ENCODE data around the gene ABCB11. TPM values are rescaled to one million over a fixed set of nuclear protein-coding genes. Genes with fewer than 3 reads are reported as not detected.

ABCB11 gene
- polyA plus RNA-seq, 1 donor, result 5.3 TPM

- 67% methylated on average over 1 of the region's 2 CpGs for WGBS (ENCODE audit: insufficient coverage, low lambda C conversion rate)
- Histone ChIP-seq H3K27me3 (ENCODE audit: control insufficient read depth, insufficient read depth, low read length) (no peaks in the 10 kb centered on the region), H3K4me3 (ENCODE audit: low read length) (no peak overlapping the region), H3K36me3 (ENCODE audit: control insufficient read depth, insufficient read depth, low read length) (no peaks in the 10 kb centered on the region), H3K27ac (ENCODE audit: low read length) (no peak overlapping the region), H3K9me3 (ENCODE audit: control insufficient read depth, low read depth, low read length) (no peaks in the 10 kb centered on the region), H3K4me1 (ENCODE audit: control insufficient read depth, insufficient read depth, low read length) (peaks cover 5% of the 10 kb centered on the region)
- no peak for DNase-seq
Observed at GRCh38 chr2:168974428-168974827, 56.7 kb downstream of the ABCB11 start.

- Histone ChIP-seq H3K4me3 (ENCODE audit: low read length) (no peak overlapping the region), H3K27me3 (ENCODE audit: control insufficient read depth, insufficient read depth, low read length) (no peaks in the 10 kb centered on the region), H3K27ac (ENCODE audit: low read length) (no peak overlapping the region), H3K4me1 (ENCODE audit: control insufficient read depth, insufficient read depth, low read length) (peaks cover 5% of the 10 kb centered on the region), H3K9me3 (ENCODE audit: control insufficient read depth, low read depth, low read length) (no peaks in the 10 kb centered on the region), H3K36me3 (ENCODE audit: control insufficient read depth, insufficient read depth, low read length) (no peaks in the 10 kb centered on the region)
- WGBS (ENCODE audit: insufficient coverage, low lambda C conversion rate), result no CpG with 5 or more reads among the region's 3 CpGs
- DNase-seq, result no peak
Observed at GRCh38 chr2:168971261-168971660, 59.9 kb downstream of the ABCB11 start.

- no peaks in the 10 kb centered on the region for H3K9me3 ChIP-seq (ENCODE audit: control insufficient read depth, low read depth, low read length)
Observed at GRCh38 chr2:168970711-168971233, 60.4 kb downstream of the ABCB11 start.

GRCh38 chr2:168969865-168970264, 61.3 kb downstream of the ABCB11 start:
- no CpG with 5 or more reads among the region's 2 CpGs for WGBS (ENCODE audit: insufficient coverage, low lambda C conversion rate)
- Histone ChIP-seq H3K4me3 (ENCODE audit: low read length) (no peak overlapping the region), H3K27ac (ENCODE audit: low read length) (no peak overlapping the region), H3K9me3 (ENCODE audit: control insufficient read depth, low read depth, low read length) (no peaks in the 10 kb centered on the region), H3K4me1 (ENCODE audit: control insufficient read depth, insufficient read depth, low read length) (no peaks in the 10 kb centered on the region), H3K27me3 (ENCODE audit: control insufficient read depth, insufficient read depth, low read length) (no peaks in the 10 kb centered on the region), H3K36me3 (ENCODE audit: control insufficient read depth, insufficient read depth, low read length) (no peaks in the 10 kb centered on the region)
- no peak for DNase-seq

More at GRCh38 chr2:168970711-168971233, 60.4 kb downstream of the ABCB11 start:
- peaks cover under 1% of the 10 kb centered on the region for H3K4me1 ChIP-seq (ENCODE audit: control insufficient read depth, insufficient read depth, low read length)
- no peak for DNase-seq
- H3K27ac ChIP-seq (ENCODE audit: low read length), result peak overlapping the region; percentile 16
- H3K4me3 ChIP-seq (ENCODE audit: low read length), result no peak overlapping the region
- H3K27me3 ChIP-seq (ENCODE audit: control insufficient read depth, insufficient read depth, low read length), result no peaks in the 10 kb centered on the region
- H3K36me3 ChIP-seq (ENCODE audit: control insufficient read depth, insufficient read depth, low read length), result no peaks in the 10 kb centered on the region

GRCh38 chr2:168968342-168968741, 62.8 kb downstream of the ABCB11 start:
- no peak overlapping the region for H3K4me3 ChIP-seq (ENCODE audit: low read length)
- DNase-seq, result no peak
- WGBS (ENCODE audit: insufficient coverage, low lambda C conversion rate), result 71% methylated on average over 1 of the region's 2 CpGs
- H3K4me1 ChIP-seq (ENCODE audit: control insufficient read depth, insufficient read depth, low read length), result no peaks in the 10 kb centered on the region
- no peaks in the 10 kb centered on the region for H3K9me3 ChIP-seq (ENCODE audit: control insufficient read depth, low read depth, low read length)
- no peak overlapping the region for H3K27ac ChIP-seq (ENCODE audit: low read length)
- no peaks in the 10 kb centered on the region for H3K36me3 ChIP-seq (ENCODE audit: control insufficient read depth, insufficient read depth, low read length)
- no peaks in the 10 kb centered on the region for H3K27me3 ChIP-seq (ENCODE audit: control insufficient read depth, insufficient read depth, low read length)

- peak in 1 of 2 donors; percentile 25 for DNase-seq
- WGBS (ENCODE audit: insufficient coverage, low lambda C conversion rate), result no CpG with 5 or more reads among the region's 3 CpGs
- Histone ChIP-seq H3K4me1 (ENCODE audit: control insufficient read depth, insufficient read depth, low read length) (no peaks in the 10 kb centered on the region), H3K27ac (ENCODE audit: low read length) (no peak overlapping the region), H3K9me3 (ENCODE audit: control insufficient read depth, low read depth, low read length) (no peaks in the 10 kb centered on the region), H3K36me3 (ENCODE audit: control insufficient read depth, insufficient read depth, low read length) (no peaks in the 10 kb centered on the region), H3K27me3 (ENCODE audit: control insufficient read depth, insufficient read depth, low read length) (no peaks in the 10 kb centered on the region), H3K4me3 (ENCODE audit: low read length) (no peak overlapping the region)
Observed at GRCh38 chr2:168964251-168964807, 66.8 kb downstream of the ABCB11 start.

- Histone ChIP-seq H3K9me3 (ENCODE audit: control insufficient read depth, low read depth, low read length) (no peaks in the 10 kb centered on the region), H3K4me3 (ENCODE audit: low read length) (no peak overlapping the region), H3K27me3 (ENCODE audit: control insufficient read depth, insufficient read depth, low read length) (no peaks in the 10 kb centered on the region), H3K4me1 (ENCODE audit: control insufficient read depth, insufficient read depth, low read length) (no peaks in the 10 kb centered on the region), H3K27ac (ENCODE audit: low read length) (no peak overlapping the region), H3K36me3 (ENCODE audit: control insufficient read depth, insufficient read depth, low read length) (no peaks in the 10 kb centered on the region)
- no peak for DNase-seq
- WGBS (ENCODE audit: insufficient coverage, low lambda C conversion rate), result 100% methylated on average over 1 of the region's 1 CpG
Observed at GRCh38 chr2:168962636-168963035, 68.5 kb downstream of the ABCB11 start.

GRCh38 chr2:168961450-168962229, 69.5 kb downstream of the ABCB11 start:
- WGBS (ENCODE audit: insufficient coverage, low lambda C conversion rate), result 42% methylated on average over 2 of the region's 5 CpGs
- no peaks in the 10 kb centered on the region for H3K27me3 ChIP-seq (ENCODE audit: control insufficient read depth, insufficient read depth, low read length)
- DNase-seq, result peak; percentile 72 to 81
- H3K36me3 ChIP-seq (ENCODE audit: control insufficient read depth, insufficient read depth, low read length), result no peaks in the 10 kb centered on the region
- no peaks in the 10 kb centered on the region for H3K4me1 ChIP-seq (ENCODE audit: control insufficient read depth, insufficient read depth, low read length)
- H3K4me3 ChIP-seq (ENCODE audit: low read length), result no peak overlapping the region
- H3K9me3 ChIP-seq (ENCODE audit: control insufficient read depth, low read depth, low read length), result no peaks in the 10 kb centered on the region
- no peak overlapping the region for H3K27ac ChIP-seq (ENCODE audit: low read length)

GRCh38 chr2:168956392-168956791, 74.7 kb downstream of the ABCB11 start:
- Histone ChIP-seq H3K9me3 (ENCODE audit: control insufficient read depth, low read depth, low read length) (no peaks in the 10 kb centered on the region), H3K4me3 (ENCODE audit: low read length) (no peak overlapping the region), H3K36me3 (ENCODE audit: control insufficient read depth, insufficient read depth, low read length) (no peaks in the 10 kb centered on the region), H3K27ac (ENCODE audit: low read length) (no peak overlapping the region), H3K27me3 (ENCODE audit: control insufficient read depth, insufficient read depth, low read length) (no peaks in the 10 kb centered on the region), H3K4me1 (ENCODE audit: control insufficient read depth, insufficient read depth, low read length) (no peaks in the 10 kb centered on the region)
- no CpG with 5 or more reads among the region's 2 CpGs for WGBS (ENCODE audit: insufficient coverage, low lambda C conversion rate)
- DNase-seq, result no peak

GRCh38 chr2:168955321-168955720, 75.8 kb downstream of the ABCB11 start:
- H3K4me3 ChIP-seq (ENCODE audit: low read length), result no peak overlapping the region
- no peak for DNase-seq
- no peaks in the 10 kb centered on the region for H3K36me3 ChIP-seq (ENCODE audit: control insufficient read depth, insufficient read depth, low read length)
- H3K27ac ChIP-seq (ENCODE audit: low read length), result no peak overlapping the region
- 89% methylated on average over 3 of the region's 4 CpGs for WGBS (ENCODE audit: insufficient coverage, low lambda C conversion rate)
- no peaks in the 10 kb centered on the region for H3K4me1 ChIP-seq (ENCODE audit: control insufficient read depth, insufficient read depth, low read length)
- H3K9me3 ChIP-seq (ENCODE audit: control insufficient read depth, low read depth, low read length), result no peaks in the 10 kb centered on the region
- H3K27me3 ChIP-seq (ENCODE audit: control insufficient read depth, insufficient read depth, low read length), result no peaks in the 10 kb centered on the region

- no peak for DNase-seq
- Histone ChIP-seq H3K27me3 (ENCODE audit: control insufficient read depth, insufficient read depth, low read length) (no peaks in the 10 kb centered on the region), H3K4me1 (ENCODE audit: control insufficient read depth, insufficient read depth, low read length) (no peaks in the 10 kb centered on the region), H3K36me3 (ENCODE audit: control insufficient read depth, insufficient read depth, low read length) (no peaks in the 10 kb centered on the region), H3K27ac (ENCODE audit: low read length) (no peak overlapping the region), H3K9me3 (ENCODE audit: control insufficient read depth, low read depth, low read length) (no peaks in the 10 kb centered on the region), H3K4me3 (ENCODE audit: low read length) (no peak overlapping the region)
Observed at GRCh38 chr2:168954256-168954655, 76.9 kb downstream of the ABCB11 start.
